BLaER1 treated with 17β-estradiol and CSF1 and Interleukin-3, amounts not matched to agents 10 nM and 100 nM (cell line): ENCODE results near the gene LSM7.
A peak's percentile ranks its signal among the peaks of the same experiment; 100 is the strongest.

Source experiments
- H3K27ac ChIP-seq, 11 experiments: shearing (Covaris generic); formaldehyde crosslinking; 2 replicates each; pipeline ENCODE4 v1.8.1; 2022
- H3K27me3 ChIP-seq, 11 experiments: shearing (Covaris generic); formaldehyde crosslinking; 2 replicates each; pipeline ENCODE4 v1.8.1; 2022
- H3K36me3 ChIP-seq, 11 experiments: shearing (Covaris generic); formaldehyde crosslinking; 2 replicates each; pipeline ENCODE4 v1.8.1; 2022
- H3K4me1 ChIP-seq, 10 experiments: shearing (Covaris generic); formaldehyde crosslinking; 2 replicates each; pipeline ENCODE4 v1.8.1; 2022
- H3K4me2 ChIP-seq, 11 experiments: shearing (Covaris generic); formaldehyde crosslinking; 2 replicates each; pipeline ENCODE4 v1.8.1; 2022
- H3K4me3 ChIP-seq, 10 experiments: shearing (Covaris generic); formaldehyde crosslinking; 2 replicates each; pipeline ENCODE4 v1.8.1; 2022
- H3K9ac ChIP-seq, 11 experiments: shearing (Covaris generic); formaldehyde crosslinking; 2 replicates each; pipeline ENCODE4 v1.8.1; 2022
- H3K9me3 ChIP-seq, 11 experiments: shearing (Covaris generic); formaldehyde crosslinking; replicated peaks in 1 of 11; 2 replicates each; pipeline ENCODE4 v1.8.1; 2022
- H4K20me1 ChIP-seq, 11 experiments: shearing (Covaris generic); formaldehyde crosslinking; 2 replicates each; pipeline ENCODE4 v1.8.1; 2022
- Cebpa-rat ChIP-seq, 11 experiments: shearing (Covaris generic); IDR thresholded peaks; 2 replicates each; pipeline ENCODE4 v1.8.1; 2022

The LSM7 gene

DNA sequence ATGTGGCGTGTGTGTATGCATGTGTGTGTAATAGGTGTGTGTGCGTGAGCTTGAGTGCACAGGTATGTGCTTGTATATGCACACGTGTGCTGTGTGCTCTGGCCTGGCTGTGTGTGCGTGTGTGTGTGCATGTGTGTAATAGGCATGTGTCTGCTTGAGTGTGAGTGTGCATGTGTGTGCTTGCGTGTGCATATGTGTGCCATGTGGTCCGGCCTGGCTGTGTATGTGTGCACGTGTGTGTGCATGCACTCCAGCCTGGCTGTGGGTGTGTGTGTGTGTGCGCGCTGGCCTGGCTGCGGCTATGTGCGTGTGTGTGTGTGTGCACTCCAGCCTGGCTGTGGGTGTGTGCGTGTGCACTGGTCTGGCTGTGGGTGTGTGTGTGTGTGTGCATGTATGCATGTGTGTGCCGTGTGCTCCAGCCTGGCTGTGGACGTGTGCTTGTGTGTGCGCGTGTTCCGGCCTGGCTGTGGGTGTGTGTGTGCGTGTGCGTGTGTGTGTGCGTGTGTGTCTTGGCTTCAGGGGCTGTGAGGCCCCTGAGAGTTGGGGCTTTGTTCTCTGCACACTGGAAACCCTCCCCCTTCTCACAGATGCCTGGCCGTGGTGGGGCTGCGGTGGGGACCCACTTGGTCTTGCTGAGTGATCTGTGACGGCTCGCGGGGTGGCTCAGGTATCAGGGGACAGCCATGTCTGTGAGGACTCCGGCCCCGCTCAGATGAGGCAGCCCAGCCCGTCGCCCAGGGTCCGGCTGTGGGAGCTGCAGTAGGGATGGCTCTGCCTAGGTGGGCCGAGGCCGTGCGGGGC, 8.3 kb upstream of the LSM7 start:
- Histone ChIP-seq H3K9ac (peak overlapping the region in 8 of 11 experiments; percentile 27 to 71 (median 54); a peak in 14 of 22 replicates), H3K4me2 (peak overlapping the region; percentile 74 to 89 (median 81)), H4K20me1 (peaks cover 60 to 95% (median 87%) of the 10 kb centered on the region in 11 experiments), H3K36me3 (peaks cover 19 to 53% (median 34%) of the 10 kb centered on the region in 11 experiments), H3K27me3 (peaks cover 0 to 3% (median 0%) of the 10 kb centered on the region in 11 experiments; a peak in 1 of 22 replicates), H3K4me1 (peaks cover 56 to 85% (median 75%) of the 10 kb centered on the region in 10 experiments), H3K27ac (peak overlapping the region in 8 of 11 experiments; percentile 4 to 65 (median 54); a peak in 10 of 22 replicates), H3K4me3 (peak overlapping the region in 2 of 10 experiments; percentile 19 to 35; a peak in 2 of 20 replicates), H3K9me3 (peaks cover 0 to 8% (median 0%) of the 10 kb centered on the region in 11 experiments; a peak in 4 of 22 replicates)
- no peak for TF ChIP-seq Cebpa-rat (IDR thresholded peaks at IDR 0.05)

DNA sequence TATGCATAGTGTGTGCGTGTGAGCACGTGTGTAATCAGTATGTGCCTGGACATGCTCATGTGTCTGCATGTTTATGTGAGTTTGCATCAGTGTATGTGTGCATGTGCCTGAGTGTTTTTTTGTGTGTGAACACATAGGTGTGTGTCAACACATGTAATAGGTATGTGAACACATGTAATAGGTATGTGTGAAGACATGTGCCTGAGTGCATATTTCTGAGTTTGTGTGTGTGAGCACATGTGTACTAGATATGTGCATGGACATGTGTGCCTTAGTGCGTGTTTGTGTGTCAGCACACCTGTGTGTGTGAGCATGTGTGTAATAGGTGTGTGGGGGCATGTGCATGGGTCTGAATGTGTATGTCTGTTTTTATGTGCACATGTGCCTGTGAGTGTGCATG, 7.5 kb upstream of the LSM7 start:
- Histone ChIP-seq H3K4me1 (peaks cover 56 to 85% (median 75%) of the 10 kb centered on the region in 10 experiments), H3K9ac (no peak overlapping the region), H4K20me1 (peaks cover 60 to 97% (median 78%) of the 10 kb centered on the region in 11 experiments), H3K27me3 (peaks cover 0 to 3% (median 0%) of the 10 kb centered on the region in 11 experiments; a peak in 1 of 22 replicates), H3K36me3 (peaks cover 17 to 45% (median 25%) of the 10 kb centered on the region in 11 experiments), H3K27ac (no peak overlapping the region), H3K4me3 (no peak overlapping the region), H3K9me3 (peaks cover 0 to 8% (median 0%) of the 10 kb centered on the region in 11 experiments; a peak in 4 of 22 replicates), H3K4me2 (peak overlapping the region in 8 of 11 experiments; percentile 1 to 89 (median 88); a peak in 10 of 22 replicates)
- no peak for TF ChIP-seq Cebpa-rat (IDR thresholded peaks at IDR 0.05)

DNA sequence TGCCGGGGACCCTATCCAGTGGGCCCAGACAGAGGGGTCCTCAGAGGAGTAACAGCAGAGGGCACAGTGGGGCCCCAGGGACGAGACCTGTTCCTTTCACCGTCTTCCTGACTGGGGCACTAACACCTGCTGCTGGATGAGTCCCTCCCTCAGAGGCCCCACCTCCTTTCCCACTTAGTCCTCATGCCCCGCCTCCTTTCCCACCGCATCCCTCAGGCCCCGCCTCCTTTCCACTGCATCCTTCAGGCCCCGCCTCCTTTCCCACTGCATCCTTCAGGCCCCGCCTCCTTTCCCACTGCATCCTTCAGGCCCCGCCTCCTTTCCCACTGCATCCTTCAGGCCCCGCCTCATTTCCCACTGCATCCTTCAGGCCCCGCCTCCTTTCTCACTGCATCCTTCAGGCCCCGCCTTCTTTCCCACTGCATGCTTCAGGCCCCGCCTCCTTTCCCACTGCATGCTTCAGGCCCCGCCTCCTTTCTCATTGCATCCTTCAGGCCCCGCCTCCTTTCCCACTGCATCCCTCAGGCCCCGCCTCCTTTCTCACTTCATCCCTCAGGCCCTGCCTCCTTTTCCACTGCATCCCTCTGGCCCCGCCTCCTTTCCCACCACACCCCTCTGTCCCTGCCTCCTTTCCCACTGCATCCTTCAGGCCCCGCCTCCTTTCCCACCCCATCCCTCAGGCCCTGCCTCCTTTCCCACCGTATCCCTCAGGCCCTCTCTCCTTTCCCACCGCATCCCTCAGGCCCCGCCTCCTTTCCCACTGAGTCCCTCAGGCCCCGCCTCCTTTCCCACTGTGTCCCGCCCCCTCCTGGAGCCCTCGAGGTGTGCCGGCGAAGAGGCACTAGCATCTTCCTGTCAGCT, 6.8 kb upstream of the LSM7 start:
- Histone ChIP-seq H4K20me1 (peaks cover 60 to 97% (median 72%) of the 10 kb centered on the region in 11 experiments), H3K9me3 (peaks cover 0 to 8% (median 0%) of the 10 kb centered on the region in 11 experiments; a peak in 4 of 22 replicates), H3K4me2 (peak overlapping the region in 9 of 11 experiments; percentile 89 to 98 (median 97); a peak in 18 of 22 replicates), H3K27ac (peak overlapping the region in 7 of 11 experiments; percentile 90 to 98 (median 94); a peak in 10 of 22 replicates), H3K4me1 (peaks cover 62 to 85% (median 76%) of the 10 kb centered on the region in 10 experiments), H3K4me3 (no peak overlapping the region), H3K9ac (peak overlapping the region in 4 of 11 experiments; percentile 72 to 97 (median 81); a peak in 4 of 22 replicates), H3K27me3 (peaks cover 0 to 3% (median 0%) of the 10 kb centered on the region in 11 experiments; a peak in 1 of 22 replicates), H3K36me3 (peaks cover 14 to 38% (median 18%) of the 10 kb centered on the region in 11 experiments)
- no peak for TF ChIP-seq Cebpa-rat (IDR thresholded peaks at IDR 0.05)

DNA sequence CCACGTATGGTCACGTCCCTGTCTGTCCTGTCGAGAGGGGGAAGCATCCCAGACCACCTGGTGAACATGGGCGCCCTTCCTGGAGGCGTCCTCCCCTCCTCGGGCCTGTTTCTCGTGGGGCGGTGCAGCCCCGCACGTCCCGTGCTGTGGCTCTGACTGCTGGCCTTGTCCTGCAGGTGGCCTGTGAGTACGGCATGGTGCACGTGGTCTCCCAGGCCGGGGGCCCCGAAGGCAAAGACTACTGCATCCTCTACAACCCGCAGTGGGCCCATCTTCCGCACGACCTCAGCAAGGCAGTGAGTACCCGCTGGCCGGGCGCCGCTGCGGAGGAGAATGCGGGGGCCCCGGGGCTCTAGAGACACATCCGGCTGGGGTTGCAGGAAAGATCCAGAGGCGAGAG, 6.0 kb upstream of the LSM7 start:
- Histone ChIP-seq H3K4me1 (peaks cover 70 to 90% (median 82%) of the 10 kb centered on the region in 10 experiments), H4K20me1 (peaks cover 58 to 96% (median 64%) of the 10 kb centered on the region in 11 experiments), H3K27ac (peak overlapping the region in 8 of 11 experiments; percentile 71 to 98 (median 94); a peak in 16 of 22 replicates), H3K9me3 (peaks cover 0 to 8% (median 0%) of the 10 kb centered on the region in 11 experiments; a peak in 4 of 22 replicates), H3K9ac (peak overlapping the region in 8 of 11 experiments; percentile 51 to 97 (median 78); a peak in 14 of 22 replicates), H3K4me3 (peak overlapping the region in 3 of 10 experiments; percentile 30 to 90 (median 52); a peak in 2 of 20 replicates), H3K4me2 (peak overlapping the region; percentile 84 to 98 (median 97)), H3K36me3 (peaks cover 7 to 30% (median 11%) of the 10 kb centered on the region in 11 experiments; a peak in 21 of 22 replicates), H3K27me3 (peaks cover 0 to 3% (median 0%) of the 10 kb centered on the region in 11 experiments; a peak in 1 of 22 replicates)
- TF ChIP-seq Cebpa-rat (IDR thresholded peaks at IDR 0.05) = no peak

DNA sequence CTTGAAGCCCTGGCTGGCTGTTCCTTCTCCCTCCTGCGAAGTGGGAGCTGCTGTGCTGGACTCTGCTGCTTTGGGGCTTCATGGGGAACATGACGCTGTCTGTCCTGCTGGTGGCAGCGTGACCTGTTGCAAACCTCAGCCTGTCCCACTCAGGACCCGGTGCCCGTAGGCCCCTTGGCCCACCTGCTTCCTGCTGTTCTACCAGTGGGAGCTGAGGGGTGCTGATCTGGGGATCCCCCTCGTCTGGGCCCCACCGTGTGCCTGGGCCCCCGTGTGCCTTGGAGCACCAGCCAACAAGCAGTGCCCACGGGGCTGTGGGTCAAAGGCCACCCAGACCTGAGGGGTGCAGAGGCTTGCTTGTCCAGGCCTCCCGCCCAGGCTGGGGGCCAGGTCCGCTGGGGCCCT, 5.4 kb upstream of the LSM7 start:
- H3K36me3 ChIP-seq = peaks cover 2 to 24% (median 4%) of the 10 kb centered on the region in 11 experiments; a peak in 18 of 22 replicates
- H3K9ac ChIP-seq = peak overlapping the region; percentile 44 to 97 (median 72); a peak in 20 of 22 replicates
- peaks cover 75 to 94% (median 85%) of the 10 kb centered on the region in 10 experiments for H3K4me1 ChIP-seq
- peak overlapping the region in 8 of 10 experiments; percentile 21 to 91 (median 51); a peak in 12 of 20 replicates for H3K4me3 ChIP-seq
- peaks cover 0 to 8% (median 0%) of the 10 kb centered on the region in 11 experiments; a peak in 4 of 22 replicates for H3K9me3 ChIP-seq
- no peak for TF ChIP-seq Cebpa-rat (IDR thresholded peaks at IDR 0.05)
- H3K4me2 ChIP-seq = peak overlapping the region; percentile 84 to 98 (median 97)
- peak overlapping the region in 9 of 11 experiments; percentile 40 to 98 (median 93); a peak in 20 of 22 replicates for H3K27ac ChIP-seq
- peaks cover 52 to 93% (median 58%) of the 10 kb centered on the region in 11 experiments for H4K20me1 ChIP-seq
- H3K27me3 ChIP-seq = peaks cover 0 to 3% (median 0%) of the 10 kb centered on the region in 11 experiments; a peak in 1 of 22 replicates

DNA sequence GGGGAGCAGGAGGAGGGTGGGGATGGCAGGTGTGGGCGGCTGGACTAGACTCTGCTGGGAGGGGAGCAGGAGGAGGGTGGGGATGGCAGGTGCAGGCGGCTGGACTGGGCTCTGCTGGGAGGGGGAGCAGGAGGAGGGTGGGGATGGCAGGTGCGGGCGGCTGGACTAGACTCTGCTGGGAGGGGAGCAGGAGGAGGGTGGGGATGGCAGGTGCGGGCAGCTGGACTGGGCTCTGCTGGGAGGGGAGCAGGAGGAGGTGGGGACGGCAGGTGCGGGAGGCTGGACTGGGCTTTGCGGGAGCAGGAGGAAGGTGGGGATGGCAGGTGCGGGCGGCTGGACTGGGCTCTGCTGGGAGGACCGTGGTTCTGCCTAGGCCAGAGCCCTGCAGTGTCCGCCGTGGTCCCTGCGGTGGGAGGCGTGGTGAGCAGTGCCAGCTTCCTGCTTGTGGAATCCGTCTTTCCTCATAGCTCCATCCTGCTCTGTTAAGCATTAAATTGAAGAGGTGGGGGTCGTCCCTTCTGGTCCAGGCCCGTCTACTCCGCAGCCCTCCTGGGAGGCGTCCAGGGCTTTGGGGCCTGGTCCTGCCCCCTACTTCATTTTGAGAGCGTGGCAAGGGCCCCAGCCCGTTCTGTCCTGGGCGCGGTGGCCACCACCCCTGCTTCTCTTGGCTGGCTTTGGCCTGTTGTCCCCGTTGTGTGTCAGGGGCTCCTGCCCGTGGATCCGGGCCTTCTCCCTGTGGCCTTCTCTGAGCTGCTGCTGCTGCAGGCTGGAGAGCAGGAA, 4.8 kb upstream of the LSM7 start:
- Histone ChIP-seq H3K4me1 (peaks cover 74 to 89% (median 81%) of the 10 kb centered on the region in 10 experiments), H3K4me2 (peak overlapping the region; percentile 84 to 98 (median 97)), H3K9ac (peak overlapping the region; percentile 44 to 98 (median 72); a peak in 20 of 22 replicates), H3K27me3 (peaks cover 0 to 3% (median 0%) of the 10 kb centered on the region in 11 experiments; a peak in 1 of 22 replicates), H3K4me3 (peak overlapping the region in 8 of 10 experiments; percentile 21 to 91 (median 51); a peak in 15 of 20 replicates), H3K27ac (peak overlapping the region in 10 of 11 experiments; percentile 22 to 98 (median 93); a peak in 19 of 22 replicates), H4K20me1 (peaks cover 46 to 87% (median 52%) of the 10 kb centered on the region in 11 experiments), H3K36me3 (peaks cover 0 to 18% (median 0%) of the 10 kb centered on the region in 11 experiments; a peak in 8 of 22 replicates), H3K9me3 (peaks cover 0 to 8% (median 0%) of the 10 kb centered on the region in 11 experiments; a peak in 4 of 22 replicates)
- no peak for TF ChIP-seq Cebpa-rat (IDR thresholded peaks at IDR 0.05)
